Measurements from ENCODE around the gene LDLRAD4.
A peak's percentile ranks its signal among the peaks of the same experiment; 100 is the strongest.
"Not testable (repeated sequence)": the region's sequence is repeated elsewhere in the genome, so short reads cannot be mapped to it uniquely, and the experiment has no call there.

The LDLRAD4 gene

GRCh38 chr18:13483316-13484270, 265.0 kb downstream of the LDLRAD4 start:
- DNase-seq = no peak

DNA sequence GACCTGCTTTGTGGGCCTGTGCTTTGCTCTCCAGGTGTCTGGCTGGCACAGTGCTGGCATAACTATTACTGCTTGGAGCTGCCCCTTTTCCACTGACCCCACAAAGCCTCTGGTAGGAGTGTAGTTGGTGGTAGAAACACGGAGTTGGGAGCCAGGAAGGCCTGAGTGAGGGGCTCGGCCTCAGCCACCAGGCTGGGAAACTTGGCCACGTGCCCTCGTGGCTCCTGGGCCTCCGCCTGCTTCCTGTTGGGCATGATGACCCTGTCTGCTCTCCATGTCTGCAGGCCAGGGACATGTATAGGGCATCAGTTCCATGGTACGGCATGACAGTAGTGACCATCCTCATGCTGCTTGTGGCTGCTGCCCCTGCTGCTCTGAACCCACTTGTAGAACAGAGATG, 266.6 kb downstream of the LDLRAD4 start:
- no peak for DNase-seq

GRCh38 chr18:13485604-13486003, 267.0 kb downstream of the LDLRAD4 start:
- no peak for DNase-seq

GRCh38 chr18:13486284-13486683, 267.7 kb downstream of the LDLRAD4 start:
- DNase-seq = no peak

DNA sequence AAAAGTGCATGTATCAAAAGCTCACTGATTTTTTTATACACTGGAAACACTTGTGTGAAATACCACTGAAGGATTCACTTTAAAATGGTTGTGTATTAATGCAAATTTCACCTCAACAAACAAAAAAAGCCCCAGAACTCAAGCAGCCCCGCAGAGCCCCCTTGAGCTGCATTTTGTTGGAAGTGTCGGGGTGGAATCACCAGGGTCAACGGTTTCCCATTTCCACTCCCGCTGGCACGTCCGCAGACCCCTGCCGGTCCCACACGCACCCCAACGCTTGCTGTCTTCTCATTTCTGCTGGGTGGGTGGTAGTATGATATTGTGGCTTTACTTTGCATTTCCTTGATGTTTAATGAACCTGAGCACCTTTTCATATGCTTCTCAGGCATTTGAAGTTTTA, 268.1 kb downstream of the LDLRAD4 start:
- no peak for DNase-seq

- no peak for DNase-seq
These were observed 268.7 kb downstream of the LDLRAD4 start for GRCh38 chr18:13487237-13487636.

DNA sequence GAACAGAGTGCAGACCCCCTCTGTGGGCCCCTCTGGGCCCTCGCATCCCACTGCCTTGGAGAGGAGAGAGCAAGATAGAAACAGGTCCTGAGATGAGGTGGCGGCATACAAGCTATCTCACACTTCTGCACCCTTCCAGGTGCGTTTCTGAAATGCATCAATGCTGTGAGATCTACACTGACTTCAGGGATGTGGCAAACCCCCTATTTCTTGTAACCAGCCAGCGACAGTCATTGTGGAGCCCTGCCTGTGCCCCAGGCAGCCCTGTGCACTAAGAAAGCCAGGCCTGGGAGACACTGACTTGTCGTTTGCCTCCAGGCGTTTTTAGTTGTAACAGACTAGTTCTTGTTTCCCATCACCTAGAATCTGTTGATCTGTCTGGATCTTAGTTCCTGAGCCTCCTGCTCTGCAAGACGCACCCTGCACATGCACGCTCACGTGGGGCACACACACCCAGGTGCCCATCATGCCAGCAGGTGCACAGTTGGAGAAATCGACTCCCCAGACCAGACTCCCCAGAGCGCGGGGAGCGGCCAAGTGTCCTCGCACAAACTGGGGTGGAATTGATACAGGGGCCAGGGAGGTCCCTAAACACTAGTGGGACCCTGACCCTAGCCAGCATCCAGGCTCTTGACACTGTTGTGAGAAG, 269.8 kb downstream of the LDLRAD4 start:
- no peak for DNase-seq

- DNase-seq = not testable (repeated sequence)
These were observed 270.7 kb downstream of the LDLRAD4 start for GRCh38 chr18:13489303-13489702.

- DNase-seq = no peak
These were observed 272.6 kb downstream of the LDLRAD4 start for GRCh38 chr18:13491138-13491537.

DNA sequence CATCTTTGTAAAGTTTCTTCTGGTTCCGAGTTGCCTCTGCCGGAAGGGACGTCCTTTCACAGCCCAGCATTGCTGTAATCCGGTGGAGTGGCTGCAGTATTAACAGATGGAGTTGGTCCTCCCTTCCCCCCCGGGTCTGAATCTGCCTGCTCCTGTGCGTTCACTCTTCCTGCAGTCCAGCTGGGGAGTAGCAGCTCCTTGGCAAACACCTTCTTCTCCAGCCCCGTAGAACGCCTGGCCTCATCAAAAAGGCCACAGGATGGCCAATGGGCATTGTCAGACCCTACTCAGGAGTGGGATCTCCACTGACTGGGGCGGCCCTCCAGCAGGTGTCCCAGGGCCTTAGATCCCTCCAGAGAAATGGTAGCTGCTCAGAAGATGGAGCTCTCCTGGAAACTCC, 273.8 kb downstream of the LDLRAD4 start:
- DNase-seq = no peak

DNA sequence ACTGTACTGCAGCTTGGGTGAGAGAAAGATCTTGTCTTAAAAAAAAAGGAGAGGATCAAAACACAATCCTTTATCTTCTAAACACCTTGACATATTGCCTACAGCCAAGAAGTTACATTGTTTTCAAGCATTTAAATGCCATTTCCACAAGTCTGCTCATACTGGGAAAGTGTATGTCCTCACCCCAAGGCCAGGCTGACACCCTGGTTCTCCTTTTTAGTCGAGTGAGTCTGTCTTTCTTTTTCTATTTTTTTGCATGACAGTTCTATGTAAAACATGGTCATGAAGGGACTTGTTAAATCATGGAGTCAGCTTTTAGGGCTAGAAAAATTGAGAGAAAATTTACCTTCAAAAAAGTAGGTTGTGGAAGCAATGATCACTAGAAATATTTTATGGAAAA, 274.5 kb downstream of the LDLRAD4 start:
- no peak for DNase-seq

- no peak for DNase-seq
These were observed 275.2 kb downstream of the LDLRAD4 start for GRCh38 chr18:13493725-13494124.

- DNase-seq = no peak
These were observed 276.4 kb downstream of the LDLRAD4 start for GRCh38 chr18:13494871-13495445.

DNA sequence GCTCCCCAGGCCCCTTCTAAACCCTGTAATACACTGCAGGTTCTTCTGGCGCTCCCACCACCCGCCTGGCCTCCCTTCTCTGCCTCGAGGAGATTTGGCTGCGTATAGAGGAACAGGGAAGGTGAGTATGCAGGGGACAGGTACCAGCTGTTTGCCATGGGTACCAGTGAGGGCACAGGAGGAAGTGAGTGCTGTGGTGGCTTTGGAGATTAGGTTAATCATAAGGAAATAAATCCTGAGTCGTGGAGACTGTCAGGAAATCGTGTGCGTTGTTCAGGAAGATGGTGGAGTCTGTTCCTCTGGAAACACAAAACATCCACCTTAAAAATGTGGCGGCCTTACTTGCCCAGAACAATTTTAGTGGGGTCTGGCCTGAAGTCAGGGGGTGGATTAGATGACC, 277.4 kb downstream of the LDLRAD4 start:
- DNase-seq = no peak

DNA sequence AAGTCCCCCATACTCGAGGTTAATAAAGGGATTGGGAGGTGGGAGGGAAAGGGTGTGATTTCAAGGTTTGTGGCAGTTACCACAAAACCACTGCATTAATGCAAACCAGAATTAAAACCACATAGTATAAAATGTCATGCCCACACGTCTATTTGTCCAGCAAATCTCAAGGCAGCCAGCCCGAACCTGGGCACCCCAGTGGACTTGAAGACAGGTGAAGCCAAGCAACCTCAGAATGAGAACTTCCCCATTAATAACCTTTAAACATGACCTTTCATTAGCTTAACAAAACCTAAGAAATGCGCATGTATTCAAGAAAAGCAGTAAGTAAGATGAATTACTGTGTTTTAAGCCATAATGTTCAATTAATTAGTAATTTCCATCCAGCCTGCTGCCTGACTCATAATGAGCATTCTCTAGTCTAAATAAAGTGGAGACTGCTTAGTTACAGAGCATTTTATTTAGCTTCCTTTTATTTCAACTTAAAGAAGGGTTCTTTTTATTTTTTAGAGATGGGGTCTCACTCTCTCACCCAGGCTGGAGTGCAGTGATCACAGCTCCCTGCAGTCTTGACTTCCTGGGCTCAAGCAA, 278.2 kb downstream of the LDLRAD4 start:
- no peak for DNase-seq

GRCh38 chr18:13499803-13500202, 281.2 kb downstream of the LDLRAD4 start:
- DNase-seq = no peak

DNA sequence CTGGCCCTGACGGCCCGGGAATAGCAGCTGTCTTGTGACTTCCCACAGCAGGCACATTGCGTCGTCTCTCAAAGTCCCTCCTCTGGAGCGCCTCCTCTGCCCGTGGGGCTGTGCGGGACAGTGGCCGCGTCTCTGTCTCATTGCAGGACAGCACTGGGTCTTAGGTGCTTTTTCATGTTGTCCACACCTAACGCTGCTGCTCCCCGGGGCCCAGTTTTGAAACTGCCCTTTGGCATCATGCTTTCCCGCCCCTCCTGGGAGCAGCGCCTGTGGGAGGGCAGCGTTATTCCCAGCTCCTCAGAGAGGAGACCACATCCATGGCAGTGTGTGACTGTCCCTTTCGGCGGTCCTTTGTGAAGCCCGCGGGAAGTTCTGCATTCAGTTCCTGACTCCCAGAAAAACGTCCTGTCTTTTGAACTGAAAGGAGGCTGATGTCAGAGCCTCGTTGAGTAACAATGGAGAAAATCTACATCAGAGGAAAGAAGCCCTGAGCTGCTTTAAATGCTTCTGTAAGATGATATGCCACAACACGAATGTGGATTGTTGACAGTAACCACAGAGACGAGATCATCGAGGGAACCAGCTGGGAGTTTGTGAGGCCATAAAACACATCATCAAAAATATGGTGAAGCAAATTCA, 281.8 kb downstream of the LDLRAD4 start:
- DNase-seq = peak in 30 of 51 donors; percentile 10 to 66 (median 36)

- peak in 27 of 51 donors; percentile 4 to 67 (median 34) for DNase-seq
These were observed 282.4 kb downstream of the LDLRAD4 start for GRCh38 chr18:13500869-13501542.

- no peak for DNase-seq
These were observed 283.0 kb downstream of the LDLRAD4 start for GRCh38 chr18:13501543-13501887.

DNA sequence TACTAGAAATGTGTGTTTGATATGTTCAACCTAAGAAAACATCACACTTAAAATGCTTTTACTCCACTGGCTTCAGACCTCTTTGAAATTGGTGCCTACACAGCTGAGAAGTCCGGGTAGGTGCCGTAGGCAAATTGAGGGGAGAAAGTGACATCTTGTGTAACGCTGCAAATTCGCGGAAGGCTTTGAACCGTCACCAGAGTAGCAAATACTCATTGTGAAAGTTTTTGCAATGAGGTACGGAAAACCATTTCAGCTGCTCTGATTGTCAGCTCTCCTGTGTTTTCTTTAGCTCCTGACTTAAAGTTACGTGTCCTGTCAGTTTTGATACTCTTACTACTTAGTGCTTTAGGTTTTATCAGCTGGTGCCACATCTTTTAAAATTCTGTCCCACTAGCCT, 283.3 kb downstream of the LDLRAD4 start:
- DNase-seq = peak in 5 of 51 donors; percentile 6 to 20 (median 12)

- peak in 9 of 51 donors; percentile 6 to 24 (median 13) for DNase-seq
These were observed 284.0 kb downstream of the LDLRAD4 start for GRCh38 chr18:13502585-13502984.

Data from hypothalamus (tissue), 51 donors.